ENCODE measurements around the gene GLE1.

GLE1 gene

GRCh38 chr9:128504485-128505413, at the start of gene GLE1:
Gene GLE1, plus strand, starts transcription at chr9:128504719. Its CDS starts 87 bp downstream, at chr9:128504806.
- peak; percentile 93 for DNase-seq
- in situ Hi-C loops (cut with MboI; ENCODE audit: low pct_unique_long_range_greater_than_20kb, low sequenced_read_pairs), result no loop called here

- DNase-seq, result no peak
- in situ Hi-C loops (cut with MboI; ENCODE audit: low pct_unique_long_range_greater_than_20kb, low sequenced_read_pairs), result no loop called here
These were observed 49.5 kb upstream of the GLE1 start for GRCh38 chr9:128454991-128455390.

GRCh38 chr9:128455849-128456612, 48.5 kb upstream of the GLE1 start, which contains the start of gene ODF2:
Gene ODF2, plus strand, starts transcription at chr9:128456006. Its CDS starts 86 bp downstream, at chr9:128456092.
- in situ Hi-C loops (cut with MboI; ENCODE audit: low pct_unique_long_range_greater_than_20kb, low sequenced_read_pairs), result no loop called here
- DNase-seq, result peak; percentile 97

GRCh38 chr9:128456613-128457061, 47.9 kb upstream of the GLE1 start:
- in situ Hi-C loops (cut with MboI; ENCODE audit: low pct_unique_long_range_greater_than_20kb, low sequenced_read_pairs), result no loop called here
- DNase-seq, result peak; percentile 71

- in situ Hi-C loops (cut with MboI; ENCODE audit: low pct_unique_long_range_greater_than_20kb, low sequenced_read_pairs), result no loop called here
- no peak for DNase-seq
These were observed 47.3 kb upstream of the GLE1 start for GRCh38 chr9:128457207-128457606.

GRCh38 chr9:128459011-128459410, 45.5 kb upstream of the GLE1 start:
- no peak for DNase-seq
- in situ Hi-C loops (cut with MboI; ENCODE audit: low pct_unique_long_range_greater_than_20kb, low sequenced_read_pairs), result no loop called here

- no peak for DNase-seq
These were observed 35.4 kb upstream of the GLE1 start for GRCh38 chr9:128469070-128469469.

GRCh38 chr9:128470560-128470959, 34.0 kb upstream of the GLE1 start:
- in situ Hi-C loops (cut with MboI; ENCODE audit: low pct_unique_long_range_greater_than_20kb, low sequenced_read_pairs), result no loop called here

More at GRCh38 chr9:128469070-128469469, 35.4 kb upstream of the GLE1 start:
- in situ Hi-C loops (cut with MboI; ENCODE audit: low pct_unique_long_range_greater_than_20kb, low sequenced_read_pairs), result no loop called here

GRCh38 chr9:128473104-128473503, 31.4 kb upstream of the GLE1 start:
- in situ Hi-C loops (cut with MboI; ENCODE audit: low pct_unique_long_range_greater_than_20kb, low sequenced_read_pairs), result no loop called here
- no peak for DNase-seq

More at GRCh38 chr9:128470560-128470959, 34.0 kb upstream of the GLE1 start:
- DNase-seq, result peak; percentile 86

- DNase-seq, result no peak
- in situ Hi-C loops (cut with MboI; ENCODE audit: low pct_unique_long_range_greater_than_20kb, low sequenced_read_pairs), result no loop called here
These were observed 28.7 kb upstream of the GLE1 start for GRCh38 chr9:128475867-128476266.

GRCh38 chr9:128479262-128479661, 25.3 kb upstream of the GLE1 start:
- DNase-seq, result no peak
- in situ Hi-C loops (cut with MboI; ENCODE audit: low pct_unique_long_range_greater_than_20kb, low sequenced_read_pairs), result no loop called here

- in situ Hi-C loops (cut with MboI; ENCODE audit: low pct_unique_long_range_greater_than_20kb, low sequenced_read_pairs), result no loop called here
These were observed 23.0 kb upstream of the GLE1 start for GRCh38 chr9:128481561-128481960.

GRCh38 chr9:128482186-128482585, 22.3 kb upstream of the GLE1 start:
- in situ Hi-C loops (cut with MboI; ENCODE audit: low pct_unique_long_range_greater_than_20kb, low sequenced_read_pairs), result no loop called here
- DNase-seq, result no peak

More at GRCh38 chr9:128481561-128481960, 23.0 kb upstream of the GLE1 start:
- DNase-seq, result no peak

GRCh38 chr9:128484686-128485413, 19.7 kb upstream of the GLE1 start:
- DNase-seq, result no peak
- in situ Hi-C loops (cut with MboI; ENCODE audit: low pct_unique_long_range_greater_than_20kb, low sequenced_read_pairs), result no loop called here

- in situ Hi-C loops (cut with MboI; ENCODE audit: low pct_unique_long_range_greater_than_20kb, low sequenced_read_pairs), result no loop called here
- DNase-seq, result no peak
These were observed 19.1 kb upstream of the GLE1 start for GRCh38 chr9:128485414-128485855.

GRCh38 chr9:128486201-128486600, 18.3 kb upstream of the GLE1 start:
- in situ Hi-C loops (cut with MboI; ENCODE audit: low pct_unique_long_range_greater_than_20kb, low sequenced_read_pairs), result no loop called here
- DNase-seq, result no peak

GRCh38 chr9:128493424-128493823, 11.1 kb upstream of the GLE1 start:
- in situ Hi-C loops (cut with MboI; ENCODE audit: low pct_unique_long_range_greater_than_20kb, low sequenced_read_pairs), result no loop called here
- DNase-seq, result no peak

- in situ Hi-C loops (cut with MboI; ENCODE audit: low pct_unique_long_range_greater_than_20kb, low sequenced_read_pairs), result no loop called here
- peak; percentile 96 for DNase-seq
These were observed 10.3 kb upstream of the GLE1 start for GRCh38 chr9:128494108-128494745.

GRCh38 chr9:128494746-128495129, 9.8 kb upstream of the GLE1 start:
- no peak for DNase-seq
- in situ Hi-C loops (cut with MboI; ENCODE audit: low pct_unique_long_range_greater_than_20kb, low sequenced_read_pairs), result no loop called here

Measured in KBM-7 (cell line).